ENCODE data around the gene TECPR1. TPM values are rescaled to one million over a fixed set of nuclear protein-coding genes. Genes with fewer than 3 reads are reported as not detected.

TECPR1 gene
- total and polyA plus RNA-seq, 2 donors (not counting 3 experiments of a cell fraction or from before 2014, with no cell fraction given), result 12.3 to 97.5 TPM

DNA sequence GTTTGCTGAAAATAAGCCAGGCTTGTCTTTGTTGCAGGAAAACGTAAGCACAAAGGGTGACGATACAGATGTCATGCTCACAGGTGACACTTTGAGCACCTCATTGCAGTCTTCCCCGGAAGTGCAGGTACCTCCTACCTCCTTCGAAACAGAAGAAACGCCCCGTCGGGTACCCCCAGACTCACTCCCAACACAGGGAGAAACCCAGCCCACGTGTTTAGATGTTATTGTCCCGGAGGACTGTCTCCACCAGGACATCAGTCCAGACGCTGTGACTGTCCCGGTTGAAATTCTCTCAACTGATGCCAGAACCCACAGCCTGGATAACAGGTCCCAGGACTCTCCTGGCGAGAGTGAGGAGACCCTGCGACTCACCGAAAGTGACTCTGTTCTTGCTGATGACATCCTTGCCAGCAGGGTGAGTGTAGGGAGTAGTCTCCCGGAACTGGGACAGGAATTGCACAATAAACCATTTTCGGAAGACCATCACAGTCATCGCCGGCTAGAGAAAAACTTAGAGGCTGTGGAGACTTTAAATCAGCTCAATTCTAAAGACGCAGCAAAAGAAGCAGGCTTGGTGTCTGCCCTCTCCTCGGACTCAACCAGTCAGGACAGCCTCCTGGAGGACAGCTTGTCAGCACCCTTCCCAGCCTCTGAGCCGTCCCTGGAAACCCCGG is 59.1 kb downstream of the TECPR1 start:
- no peaks in the 10 kb centered on the region for H4K20me1 ChIP-seq (replicated peaks; ENCODE audit: control insufficient read depth, extremely low read depth, insufficient read depth, low read length)
- H3K9me3 ChIP-seq (replicated peaks; ENCODE audit: control insufficient read depth, insufficient read depth, low read length), result no peaks in the 10 kb centered on the region
- CTCF ChIA-PET, result no interaction called here
- peaks cover 6 to 30% of the 10 kb centered on the region in 2 experiments for H3K36me3 ChIP-seq (ENCODE audit: control insufficient read depth in 2 of 2, extremely low read depth in 1 of 2, insufficient read depth in 2 of 2, low read length in 2 of 2)
- TF ChIP-seq, protein P1, sequence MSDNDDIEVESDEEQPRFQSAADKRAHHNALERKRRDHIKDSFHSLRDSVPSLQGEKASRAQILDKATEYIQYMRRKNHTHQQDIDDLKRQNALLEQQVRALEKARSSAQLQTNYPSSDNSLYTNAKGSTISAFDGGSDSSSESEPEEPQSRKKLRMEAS (IDR thresholded peaks at IDR 0.05; ENCODE audit: insufficient read depth, insufficient read length), result no peak
- H3K27me3 ChIP-seq (ENCODE audit: control insufficient read depth in 2 of 2, insufficient read depth in 2 of 2, low read length in 2 of 2), result no peaks in the 10 kb centered on the region
- no peak overlapping the region for H3K9ac ChIP-seq (replicated peaks; ENCODE audit: extremely low read depth, insufficient read depth, low read length)
- H3K4me2 ChIP-seq (ENCODE audit: insufficient read depth, low read length), result no peak overlapping the region
- POLR2A ChIA-PET, result no interaction called here
- H3K4me3 ChIP-seq (replicated peaks in 1 of 3; ENCODE audit: insufficient read depth in 1 of 3, low read depth in 1 of 3, low read length in 3 of 3), result no peak overlapping the region
- H3K4me1 ChIP-seq (ENCODE audit: control insufficient read depth, extremely low read depth, insufficient read depth, low read length), result no peaks in the 10 kb centered on the region
- FAIRE-seq (no peak), DNase-seq (ENCODE audit: low read depth, low spot score) (no peak)
- no peak overlapping the region for H2AFZ ChIP-seq (ENCODE audit: low read depth, low read length)
- BruUV-seq (replicated peaks), result no TSS peak
- no peaks in the 10 kb centered on the region for H3K79me2 ChIP-seq (ENCODE audit: control insufficient read depth, insufficient read depth, low read length)
- intact Hi-C loops (cut with micrococcal nuclease), result no loop called here
- H3K27ac ChIP-seq (ENCODE audit: insufficient read depth, low read depth, low read length), result no peak overlapping the region
- H3K9me1 ChIP-seq (replicated peaks; ENCODE audit: control insufficient read depth, extremely low read depth, insufficient read depth, low read length), result no peaks in the 10 kb centered on the region
- dilution Hi-C loops (cut with MboI; ENCODE audit: extremely low pct_ligation_motif_present, low sequenced_read_pairs), result no loop called here

DNA sequence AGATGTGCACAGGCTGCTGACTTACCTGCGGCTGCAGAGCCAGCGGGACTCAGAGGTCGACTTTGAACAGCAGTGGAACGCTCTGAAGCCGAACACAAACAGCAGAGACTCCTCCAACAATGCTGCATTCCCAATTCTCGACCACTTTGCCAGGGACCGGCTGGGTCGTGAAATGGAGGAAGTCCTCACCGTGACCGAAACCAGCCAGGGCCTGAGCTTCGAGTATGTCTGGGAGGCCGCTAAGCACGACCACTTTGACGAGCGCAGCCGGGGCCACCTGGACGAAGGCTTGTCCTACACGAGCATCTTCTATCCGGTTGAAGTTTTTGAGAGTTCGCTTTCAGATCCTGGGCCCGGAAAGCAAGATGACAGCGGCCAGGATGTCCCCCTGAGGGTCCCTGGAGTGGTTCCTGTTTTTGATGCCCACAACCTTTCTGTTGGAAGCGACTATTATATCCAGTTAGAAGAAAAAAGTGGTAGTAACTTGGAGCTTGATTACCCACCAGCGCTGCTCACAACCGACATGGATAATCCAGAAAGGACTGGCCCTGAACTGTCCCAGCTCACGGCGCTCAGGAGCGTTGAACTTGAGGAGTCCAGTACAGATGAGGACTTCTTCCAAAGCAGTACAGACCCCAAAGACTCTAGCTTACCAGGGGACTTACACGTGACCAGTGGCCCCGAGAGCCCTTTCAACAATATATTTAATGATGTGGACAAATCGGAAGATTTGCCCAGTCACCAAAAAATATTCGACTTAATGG is 60.2 kb downstream of the TECPR1 start:
- H3K36me3 ChIP-seq (ENCODE audit: control insufficient read depth in 2 of 2, extremely low read depth in 1 of 2, insufficient read depth in 2 of 2, low read length in 2 of 2), result peaks cover 6 to 30% of the 10 kb centered on the region in 2 experiments
- CTCF ChIA-PET, result no interaction called here
- H3K4me2 ChIP-seq (ENCODE audit: insufficient read depth, low read length), result no peak overlapping the region
- no peak for DNase-seq (ENCODE audit: low read depth, low spot score)
- H3K9ac ChIP-seq (replicated peaks; ENCODE audit: extremely low read depth, insufficient read depth, low read length), result no peak overlapping the region
- no peaks in the 10 kb centered on the region for H3K79me2 ChIP-seq (ENCODE audit: control insufficient read depth, insufficient read depth, low read length)
- intact Hi-C loops (cut with micrococcal nuclease), result no loop called here
- no peaks in the 10 kb centered on the region for H4K20me1 ChIP-seq (replicated peaks; ENCODE audit: control insufficient read depth, extremely low read depth, insufficient read depth, low read length)
- no peak overlapping the region for H3K27ac ChIP-seq (ENCODE audit: insufficient read depth, low read depth, low read length)
- BruUV-seq (replicated peaks), result TSS peak; percentile 16
- no peaks in the 10 kb centered on the region for H3K9me3 ChIP-seq (replicated peaks; ENCODE audit: control insufficient read depth, insufficient read depth, low read length)
- H2AFZ ChIP-seq (ENCODE audit: low read depth, low read length), result no peak overlapping the region
- TF ChIP-seq EZH2 (IDR thresholded peaks at IDR 0.05; ENCODE audit: borderline replicate concordance, low read depth, low read length, severe bottlenecking) (no peak), POLR2AphosphoS5 (IDR thresholded peaks at IDR 0.05; ENCODE audit: insufficient read depth, low read depth, low read length) (no peak), FOS (IDR thresholded peaks at IDR 0.05; ENCODE audit: borderline replicate concordance, insufficient read depth, low read length) (no peak)
- TF ChIP-seq, protein P2, sequence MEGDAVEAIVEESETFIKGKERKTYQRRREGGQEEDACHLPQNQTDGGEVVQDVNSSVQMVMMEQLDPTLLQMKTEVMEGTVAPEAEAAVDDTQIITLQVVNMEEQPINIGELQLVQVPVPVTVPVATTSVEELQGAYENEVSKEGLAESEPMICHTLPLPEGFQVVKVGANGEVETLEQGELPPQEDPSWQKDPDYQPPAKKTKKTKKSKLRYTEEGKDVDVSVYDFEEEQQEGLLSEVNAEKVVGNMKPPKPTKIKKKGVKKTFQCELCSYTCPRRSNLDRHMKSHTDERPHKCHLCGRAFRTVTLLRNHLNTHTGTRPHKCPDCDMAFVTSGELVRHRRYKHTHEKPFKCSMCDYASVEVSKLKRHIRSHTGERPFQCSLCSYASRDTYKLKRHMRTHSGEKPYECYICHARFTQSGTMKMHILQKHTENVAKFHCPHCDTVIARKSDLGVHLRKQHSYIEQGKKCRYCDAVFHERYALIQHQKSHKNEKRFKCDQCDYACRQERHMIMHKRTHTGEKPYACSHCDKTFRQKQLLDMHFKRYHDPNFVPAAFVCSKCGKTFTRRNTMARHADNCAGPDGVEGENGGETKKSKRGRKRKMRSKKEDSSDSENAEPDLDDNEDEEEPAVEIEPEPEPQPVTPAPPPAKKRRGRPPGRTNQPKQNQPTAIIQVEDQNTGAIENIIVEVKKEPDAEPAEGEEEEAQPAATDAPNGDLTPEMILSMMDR (IDR thresholded peaks at IDR 0.05; ENCODE audit: extremely low read depth in 1 of 2, insufficient read depth in 1 of 2, low read depth in 1 of 2, low read length in 2 of 2), result no peak
- dilution Hi-C loops (cut with MboI; ENCODE audit: extremely low pct_ligation_motif_present, low sequenced_read_pairs), result no loop called here
- H3K4me1 ChIP-seq (ENCODE audit: control insufficient read depth, extremely low read depth, insufficient read depth, low read length), result peaks cover 4% of the 10 kb centered on the region
- H3K4me3 ChIP-seq (replicated peaks in 1 of 3; ENCODE audit: insufficient read depth in 1 of 3, low read depth in 1 of 3, low read length in 3 of 3), result no peak overlapping the region
- no peaks in the 10 kb centered on the region for H3K9me1 ChIP-seq (replicated peaks; ENCODE audit: control insufficient read depth, extremely low read depth, insufficient read depth, low read length)
- POLR2A ChIA-PET, result no interaction called here
- H3K27me3 ChIP-seq (ENCODE audit: control insufficient read depth in 2 of 2, insufficient read depth in 2 of 2, low read length in 2 of 2), result no peaks in the 10 kb centered on the region
- no peak for FAIRE-seq
